PC-9 (cell line): ENCODE results near the gene CCNG1. TPM values are rescaled to one million over a fixed set of nuclear protein-coding genes. Genes with fewer than 3 reads are reported as not detected.

Experiments
- BruUV-seq: library from RNA; stranded (reverse); fragments of 400-500 nt; replicated peaks from 2 replicates; lab custom pipeline; 2021; lab: Mats Ljungman, UMichigan
- CTCF ChIA-PET: fragments of 300-600 bp; sonication (Branson Sonifier 250); formaldehyde crosslinking; loops from one replicate; lab custom pipeline; 2022; ENCODE audit warnings: antibody characterized with exemption; lab: Charles Lee
- POLR2A ChIA-PET: fragments of 300-600 bp; sonication (Branson Sonifier 250); formaldehyde crosslinking; loops from one replicate; lab custom pipeline; 2022; ENCODE audit warnings: antibody characterized with exemption; ENCODE audit not compliant: unreplicated experiment; lab: Charles Lee
- DNase-seq, 2 experiments: peaks; one replicate each; pipeline versions ENCODE4 v3.0.0 to v3.0.0-alpha.2; 2015 to 2022; ENCODE audit warnings: mixed read lengths in 1 of 2
- H2AFZ ChIP-seq: fragments of 200-600 bp; sonication (generic); 2 replicates; pipeline ENCODE4 v1.8.1; 2017; ENCODE audit warnings: antibody characterized with exemption
- H3F3A ChIP-seq: fragments of 200-600 bp; sonication (generic); 2 replicates; pipeline ENCODE4 v1.8.1; 2017; ENCODE audit warnings: antibody characterized with exemption, mild to moderate bottlenecking, low read depth; ENCODE audit not compliant: insufficient read depth
- H3K27ac ChIP-seq: fragments of 200-600 bp; sonication (generic); 2 replicates; pipeline ENCODE4 v1.6.1; 2016; ENCODE audit warnings: mixed run types
- H3K27me3 ChIP-seq: fragments of 200-600 bp; sonication (generic); 2 replicates; pipeline ENCODE4 v1.6.1; 2016; ENCODE audit warnings: low read depth, mixed run types; ENCODE audit not compliant: insufficient read depth
- H3K36me3 ChIP-seq: fragments of 200-600 bp; sonication (generic); 2 replicates; pipeline ENCODE4 v1.6.1; 2016; ENCODE audit warnings: low read depth, mixed run types
- H3K4me1 ChIP-seq: fragments of 200-600 bp; sonication (generic); replicated peaks from 2 replicates; pipeline ENCODE4 v1.6.1; 2016; ENCODE audit warnings: mixed run types; ENCODE audit not compliant: insufficient read depth
- H3K4me2 ChIP-seq: fragments of 200-600 bp; sonication (generic); 2 replicates; pipeline ENCODE4 v1.6.1; 2017; ENCODE audit warnings: mixed run types
- H3K4me3 ChIP-seq: fragments of 200-600 bp; sonication (generic); 2 replicates; pipeline ENCODE4 v1.6.1; 2016; ENCODE audit warnings: mixed run types
- H3K79me2 ChIP-seq: fragments of 200-600 bp; sonication (generic); 2 replicates; pipeline ENCODE4 v1.6.1; 2017; ENCODE audit warnings: low read depth, mixed run types
- H3K9me2 ChIP-seq: fragments of 200-600 bp; sonication (generic); 2 replicates; pipeline ENCODE4 v1.8.1; 2017; ENCODE audit warnings: mild to moderate bottlenecking; ENCODE audit not compliant: insufficient read depth
- H3K9me3 ChIP-seq: fragments of 200-600 bp; sonication (generic); 2 replicates; pipeline ENCODE4 v1.8.1; 2016; ENCODE audit warnings: low read depth; ENCODE audit not compliant: insufficient read depth
- H4K20me1 ChIP-seq: fragments of 200-600 bp; sonication (generic); 2 replicates; pipeline ENCODE4 v1.8.1; 2017; ENCODE audit not compliant: insufficient read depth
- CTCF ChIP-seq: fragments of 200-600 bp; sonication (generic); conservative IDR thresholded peaks from 2 replicates; pipeline ENCODE4 v1.6.1; 2017; ENCODE audit warnings: mixed run types, antibody characterized with exemption, mild to moderate bottlenecking, moderate library complexity
- EZH2 ChIP-seq: fragments of 200-600 bp; sonication (generic); IDR thresholded peaks from 2 replicates; pipeline ENCODE4 v1.8.0; 2017; ENCODE audit warnings: antibody characterized with exemption, low read depth
- intact Hi-C: fragments of 100-400 bp; cut with micrococcal nuclease; formaldehyde crosslinking; loops from one replicate; pipeline ENCODE4 v1.10.0; 2022; ENCODE audit not compliant: unreplicated experiment
- total RNA-seq: library from RNA; stranded (reverse); gene quantifications from 2 replicates; pipeline ENCODE4 v1.2.3, GENCODE V29; 2021

CCNG1 gene
- total RNA-seq, 1 experiment from 2014 or later = 112 TPM

- peaks cover 27% of the 10 kb centered on the region for H3F3A ChIP-seq
- H3K79me2 ChIP-seq = peaks cover 57% of the 10 kb centered on the region
- ChIA-PET CTCF (no interaction called here), POLR2A (interaction anchor here (0.6 kb wide), 1 partner anchor 36 kb away, joined by 4 read pairs; no protein-coding TSS in a partner anchor)
- H2AFZ ChIP-seq = no peak overlapping the region; the same call in 1 of the 2 replicates
- H3K4me3 ChIP-seq = peak overlapping the region; percentile 1; the same call in 1 of the 2 replicates
- TF ChIP-seq EZH2 = no peak
- no peak for TF ChIP-seq CTCF
- H3K36me3 ChIP-seq = no peaks in the 10 kb centered on the region; the same call in 1 of the 2 replicates
- H3K9me2 ChIP-seq = no peaks in the 10 kb centered on the region
- H3K4me1 ChIP-seq = peaks cover 31% of the 10 kb centered on the region
- no peaks in the 10 kb centered on the region for H3K27me3 ChIP-seq
- H4K20me1 ChIP-seq = no peaks in the 10 kb centered on the region
- H3K27ac ChIP-seq = 0 out of 2 replicates have a peak overlapping the region, but pooled peaks have one; percentile 72
- no peak for DNase-seq
- H3K4me2 ChIP-seq = peak overlapping the region; percentile 98
- no peaks in the 10 kb centered on the region for H3K9me3 ChIP-seq
- intact Hi-C loops = no loop called here
- BruUV-seq = no TSS peak
Observed at GRCh38 chr5:163463063-163463435, 25.7 kb downstream of the CCNG1 start.

DNA sequence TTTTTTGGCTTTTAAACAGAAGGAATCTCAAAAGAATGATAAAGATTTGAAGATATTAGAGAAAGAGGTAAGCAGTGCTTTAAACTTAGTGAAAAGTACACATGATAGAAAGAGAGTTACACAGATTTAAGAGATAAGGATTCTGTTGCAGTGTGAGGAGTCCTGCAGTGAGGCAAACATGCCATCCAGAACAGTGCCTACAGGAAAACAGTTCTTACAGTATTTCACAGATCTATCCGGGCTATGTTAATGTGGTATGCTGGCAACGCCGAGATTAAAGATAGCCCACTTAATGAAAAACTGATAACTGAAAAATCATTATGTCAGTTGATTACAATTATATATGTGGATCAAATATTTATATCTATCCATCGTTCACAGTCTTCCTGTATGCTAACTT, 30.3 kb downstream of the CCNG1 start:
- intact Hi-C loops = no loop called here
- Histone ChIP-seq H3K9me2 (no peaks in the 10 kb centered on the region), H3K36me3 (peaks cover 20% of the 10 kb centered on the region), H3K27ac (no peak overlapping the region), H3K4me3 (no peak overlapping the region), H3F3A (0 out of 2 replicates have a peak, but pooled peaks cover 2% of the 10 kb centered on the region), H3K27me3 (no peaks in the 10 kb centered on the region), H3K79me2 (peaks cover 21% of the 10 kb centered on the region), H4K20me1 (no peaks in the 10 kb centered on the region), H2AFZ (no peak overlapping the region), H3K9me3 (no peaks in the 10 kb centered on the region), H3K4me2 (no peak overlapping the region), H3K4me1 (peaks cover 15% of the 10 kb centered on the region)
- ChIA-PET POLR2A (no interaction called here), CTCF (no interaction called here)
- BruUV-seq = no TSS peak
- DNase-seq = no peak
- no peak for TF ChIP-seq EZH2
- TF ChIP-seq CTCF = no peak

GRCh38 chr5:163473635-163474243, 36.3 kb downstream of the CCNG1 start:
- ChIA-PET POLR2A (interaction anchor here (0.6 kb wide), 1 partner anchor 14 kb away, joined by 4 read pairs; no protein-coding TSS in a partner anchor), CTCF (no interaction called here)
- H3K27ac ChIP-seq = no peak overlapping the region
- no peak overlapping the region for H3K4me2 ChIP-seq
- no peak overlapping the region for H2AFZ ChIP-seq
- H4K20me1 ChIP-seq = peaks cover 5% of the 10 kb centered on the region; the same call in 1 of the 2 replicates
- H3F3A ChIP-seq = peaks cover 4% of the 10 kb centered on the region; the same call in 1 of the 2 replicates
- no peaks in the 10 kb centered on the region for H3K9me3 ChIP-seq
- intact Hi-C loops = loop anchor here (1.0 kb wide), 1 partner anchor 40 kb away; no protein-coding TSS in a partner anchor
- no peak overlapping the region for H3K4me3 ChIP-seq
- no peak for DNase-seq
- H3K9me2 ChIP-seq = no peaks in the 10 kb centered on the region
- TF ChIP-seq CTCF = no peak
- TF ChIP-seq EZH2 = no peak
- H3K4me1 ChIP-seq = no peaks in the 10 kb centered on the region
- H3K36me3 ChIP-seq = peaks cover 40% of the 10 kb centered on the region
- no peaks in the 10 kb centered on the region for H3K79me2 ChIP-seq
- H3K27me3 ChIP-seq = no peaks in the 10 kb centered on the region
- no TSS peak for BruUV-seq
